IMR-90 (cell line): Measurements from ENCODE around the gene OPCML.

Source experiments
- CTCF ChIP-seq: conservative IDR thresholded peaks from 2 replicates; pipeline ENCODE4 v1.5.1; 2012; ENCODE audit warnings: mild to moderate bottlenecking, low read depth, low read length, improper control_type of control experiment
- NFE2L2 ChIP-seq: fragments of 150-350 bp; IDR thresholded peaks from 2 replicates; pipeline ENCODE4 v1.6.1; 2016; ENCODE audit warnings: low read depth, mild to moderate bottlenecking, low read length
- RAD21 ChIP-seq: IDR thresholded peaks from 2 replicates; pipeline ENCODE4 v1.6.1; 2012; ENCODE audit warnings: low read length, improper control_type of control experiment
- RCOR1 ChIP-seq: IDR thresholded peaks from 2 replicates; pipeline ENCODE4 v1.6.1; 2012; ENCODE audit warnings: mild to moderate bottlenecking, low read length, improper control_type of control experiment; ENCODE audit not compliant: insufficient replicate concordance

GRCh38 chr11:133500936-133501335 lies 31.4 kb downstream of the OPCML start:
- TF ChIP-seq CTCF: no peak
- no peak for TF ChIP-seq NFE2L2
- TF ChIP-seq RCOR1: no peak
- no peak for TF ChIP-seq RAD21
